DND-41 (cell line): ENCODE measurements around the gene SGIP1.

ENCODE experiments used
- ATAC-seq: fragments of 200-7000 bp; cut with Tn5 transposase; 3 replicates; pipeline ENCODE4 v1.9.1; 2021; ENCODE audit warnings: low read depth; ENCODE audit not compliant: insufficient read depth
- DNase-seq: peaks from one replicate; pipeline ENCODE4 v3.0.0-alpha.2; 2020
- H2AFZ ChIP-seq: 2 replicates; pipeline ENCODE4 v1.6.0; 2012; ENCODE audit warnings: low read depth, low read length
- H3K27ac ChIP-seq: 2 replicates; pipeline ENCODE4 v1.5.1; 2012; ENCODE audit warnings: low read length, inconsistent platforms
- H3K27me3 ChIP-seq: fragments of 200-600 bp; sonication (generic); 2 replicates; pipeline ENCODE4 v1.6.0; 2012; ENCODE audit warnings: low read length, mild to moderate bottlenecking, inconsistent platforms; ENCODE audit not compliant: insufficient read depth, poor library complexity
- H3K36me3 ChIP-seq: 2 replicates; pipeline ENCODE4 v1.5.1; 2012; ENCODE audit warnings: low read length, inconsistent platforms; ENCODE audit not compliant: insufficient read depth
- H3K4me1 ChIP-seq: 2 replicates; pipeline ENCODE4 v1.5.1; 2012; ENCODE audit warnings: mild to moderate bottlenecking, low read length; ENCODE audit not compliant: insufficient read depth
- H3K4me2 ChIP-seq: 2 replicates; pipeline ENCODE4 v1.6.0; 2012; ENCODE audit warnings: mild to moderate bottlenecking, moderate library complexity, low read length, inconsistent platforms; ENCODE audit not compliant: insufficient read depth
- H3K4me3 ChIP-seq, 2 experiments: fragments of 200-600 bp in 1 of 2; shearing (Covaris generic) in 1 of 2; 2 replicates each; pipeline ENCODE4 v1.5.1; 2012 to 2016; ENCODE audit warnings: inconsistent platforms in 2 of 2, low read length in 2 of 2, mild to moderate bottlenecking in 2 of 2, low read depth in 1 of 2, moderate library complexity in 1 of 2
- H3K79me2 ChIP-seq: 2 replicates; pipeline ENCODE4 v1.6.0; 2012; ENCODE audit warnings: low read length, inconsistent platforms; ENCODE audit not compliant: insufficient read depth
- H3K9ac ChIP-seq: 2 replicates; pipeline ENCODE4 v1.6.0; 2012; ENCODE audit warnings: low read depth, mild to moderate bottlenecking, inconsistent platforms, low read length, moderate library complexity
- H3K9me3 ChIP-seq: 2 replicates; pipeline ENCODE4 v1.5.1; 2012; ENCODE audit warnings: low read length, moderate library complexity, mild to moderate bottlenecking, inconsistent platforms; ENCODE audit not compliant: insufficient read depth, severe bottlenecking
- H4K20me1 ChIP-seq: 2 replicates; pipeline ENCODE4 v1.6.0; 2012; ENCODE audit warnings: low read length; ENCODE audit not compliant: insufficient read depth
- CTCF ChIP-seq: IDR thresholded peaks from 2 replicates; pipeline ENCODE4 v1.5.1; 2012; ENCODE audit warnings: borderline replicate concordance, low read length, moderate library complexity, mild to moderate bottlenecking; ENCODE audit not compliant: poor library complexity, severe bottlenecking; ENCODE audit errors: extremely low read depth
- EZH2 ChIP-seq: IDR thresholded peaks from 3 replicates; pipeline ENCODE4 v1.6.1; 2012; ENCODE audit warnings: borderline replicate concordance, low read depth, mild to moderate bottlenecking, moderate library complexity, low read length, inconsistent platforms; ENCODE audit not compliant: severe bottlenecking

The SGIP1 gene

GRCh38 chr1:66607458-66607857 is 73.5 kb downstream of the SGIP1 start:
- Histone ChIP-seq H3K27ac (no peak overlapping the region), H3K4me3 (no peak overlapping the region), H3K27me3 (peaks cover 6% of the 10 kb centered on the region), H2AFZ (no peak overlapping the region), H4K20me1 (no peaks in the 10 kb centered on the region), H3K9me3 (no peaks in the 10 kb centered on the region), H3K4me1 (no peaks in the 10 kb centered on the region), H3K36me3 (no peaks in the 10 kb centered on the region), H3K9ac (no peak overlapping the region), H3K79me2 (no peaks in the 10 kb centered on the region), H3K4me2 (no peak overlapping the region)
- DNase-seq (no peak), ATAC-seq (no peak)
- TF ChIP-seq CTCF, result no peak
- TF ChIP-seq EZH2, result no peak

- Histone ChIP-seq H3K9ac (no peak overlapping the region), H3K27ac (no peak overlapping the region), H3K79me2 (no peaks in the 10 kb centered on the region), H3K4me1 (no peaks in the 10 kb centered on the region), H4K20me1 (no peaks in the 10 kb centered on the region), H3K9me3 (no peaks in the 10 kb centered on the region), H2AFZ (no peak overlapping the region), H3K4me3 (no peak overlapping the region), H3K27me3 (peaks cover 6% of the 10 kb centered on the region), H3K36me3 (no peaks in the 10 kb centered on the region), H3K4me2 (no peak overlapping the region)
- no peak for DNase-seq
- no peak for TF ChIP-seq EZH2
- TF ChIP-seq CTCF, result no peak
- no peak for ATAC-seq
Observed at GRCh38 chr1:66613187-66613586, 79.2 kb downstream of the SGIP1 start.

- DNase-seq, result no peak
- Histone ChIP-seq H4K20me1 (no peaks in the 10 kb centered on the region), H3K9ac (no peak overlapping the region), H3K4me2 (no peak overlapping the region), H3K27ac (no peak overlapping the region), H3K79me2 (no peaks in the 10 kb centered on the region), H3K36me3 (no peaks in the 10 kb centered on the region), H3K9me3 (no peaks in the 10 kb centered on the region), H3K4me1 (no peaks in the 10 kb centered on the region), H2AFZ (no peak overlapping the region), H3K4me3 (no peak overlapping the region), H3K27me3 (no peaks in the 10 kb centered on the region)
- ATAC-seq, result no peak
- TF ChIP-seq CTCF (no peak), EZH2 (no peak)
Observed at GRCh38 chr1:66617362-66618184, 83.6 kb downstream of the SGIP1 start.
